HUES48 (cell line): Measurements from ENCODE around the gene TMEM18.

Experiments used
- H3K27ac ChIP-seq: one replicate; pipeline ENCODE4 v1.7.0; 2013; ENCODE audit warnings: low read depth, low read length, inconsistent platforms
- H3K27me3 ChIP-seq: 2 replicates; pipeline ENCODE4 v1.6.1; 2013; ENCODE audit warnings: mild to moderate bottlenecking, low read length; ENCODE audit not compliant: control insufficient read depth, insufficient read depth
- H3K36me3 ChIP-seq: 2 replicates; pipeline ENCODE4 v1.6.1; 2013; ENCODE audit warnings: low read length; ENCODE audit not compliant: control insufficient read depth, insufficient read depth
- H3K4me1 ChIP-seq: 2 replicates; pipeline ENCODE4 v1.6.1; 2013; ENCODE audit warnings: mild to moderate bottlenecking, low read length; ENCODE audit not compliant: control insufficient read depth, insufficient read depth
- H3K4me3 ChIP-seq: 2 replicates; pipeline ENCODE4 v1.5.1; 2013; ENCODE audit warnings: mild to moderate bottlenecking, low read depth, low read length
- H3K9ac ChIP-seq: 2 replicates; pipeline ENCODE4 v1.6.1; 2013; ENCODE audit warnings: mild to moderate bottlenecking, low read depth, low read length, moderate library complexity
- H3K9me3 ChIP-seq: 2 replicates; pipeline ENCODE4 v1.6.1; 2013; ENCODE audit warnings: low read length; ENCODE audit not compliant: control insufficient read depth, insufficient read depth

The TMEM18 gene

DNA sequence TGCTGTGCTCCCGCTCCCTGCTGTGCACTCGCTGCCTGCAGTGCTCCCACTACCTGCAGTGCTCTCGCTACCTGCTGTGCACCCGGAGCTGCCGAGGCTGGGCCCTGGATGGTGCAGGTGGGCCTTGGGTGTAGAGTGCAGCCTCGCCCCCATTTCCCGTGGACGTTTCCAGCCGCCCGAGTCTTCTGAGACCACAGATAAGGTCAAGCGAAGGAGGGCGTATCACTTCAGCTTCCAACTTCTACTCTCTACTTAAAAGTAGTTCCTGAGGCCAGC, 15.9 kb downstream of the TMEM18 start:
- Histone ChIP-seq H3K9me3 (peaks cover 15% of the 10 kb centered on the region), H3K4me1 (no peaks in the 10 kb centered on the region), H3K4me3 (no peak overlapping the region), H3K9ac (no peak overlapping the region), H3K27ac (no peak overlapping the region), H3K27me3 (no peaks in the 10 kb centered on the region; the same call in 1 of the 2 replicates), H3K36me3 (peaks cover 11% of the 10 kb centered on the region)

GRCh38 chr2:660586-661359, 16.4 kb downstream of the TMEM18 start:
- Histone ChIP-seq H3K36me3 (peaks cover 6% of the 10 kb centered on the region; the same call in 1 of the 2 replicates), H3K9ac (no peak overlapping the region), H3K9me3 (peaks cover 9% of the 10 kb centered on the region), H3K27ac (no peak overlapping the region), H3K27me3 (no peaks in the 10 kb centered on the region; the same call in 1 of the 2 replicates), H3K4me1 (no peaks in the 10 kb centered on the region), H3K4me3 (no peak overlapping the region)

DNA sequence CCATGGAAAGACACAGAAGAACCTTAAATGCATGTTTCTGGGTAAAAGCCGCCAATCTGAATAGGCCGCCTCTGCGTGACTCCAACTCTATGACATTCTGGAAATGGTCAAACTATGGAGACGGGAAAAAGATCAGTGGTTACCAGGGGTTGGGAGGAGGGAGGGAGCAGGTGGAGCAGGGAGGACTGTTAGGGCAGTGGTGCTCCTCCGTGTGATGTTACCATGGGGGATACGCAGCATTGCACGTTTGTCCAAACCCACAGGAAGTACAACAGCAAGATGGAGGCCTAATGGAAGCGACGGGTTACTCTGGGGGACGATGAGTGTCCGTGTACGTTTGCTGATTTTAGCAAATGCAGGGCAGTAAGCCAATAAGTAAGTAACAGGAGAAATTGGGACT, 17.2 kb downstream of the TMEM18 start:
- Histone ChIP-seq H3K27ac (no peak overlapping the region), H3K9me3 (0 out of 2 replicates have a peak, but pooled peaks cover 2% of the 10 kb centered on the region)

GRCh38 chr2:658426-658825, 18.8 kb downstream of the TMEM18 start:
- no peak overlapping the region for H3K9ac ChIP-seq
- no peaks in the 10 kb centered on the region for H3K9me3 ChIP-seq
- no peaks in the 10 kb centered on the region for H3K36me3 ChIP-seq
- no peak overlapping the region for H3K4me3 ChIP-seq
- H3K4me1 ChIP-seq, result no peaks in the 10 kb centered on the region
- H3K27me3 ChIP-seq, result no peaks in the 10 kb centered on the region; the same call in 1 of the 2 replicates
- no peak overlapping the region for H3K27ac ChIP-seq

More for the DNA sequence above, 17.2 kb downstream of the TMEM18 start:
- H3K4me3 ChIP-seq, result no peak overlapping the region
- H3K9ac ChIP-seq, result no peak overlapping the region
- H3K36me3 ChIP-seq, result 0 out of 2 replicates have a peak, but pooled peaks cover 5% of the 10 kb centered on the region
- H3K4me1 ChIP-seq, result no peaks in the 10 kb centered on the region
- H3K27me3 ChIP-seq, result no peaks in the 10 kb centered on the region; the same call in 1 of the 2 replicates

GRCh38 chr2:657766-658165, 19.4 kb downstream of the TMEM18 start:
- Histone ChIP-seq H3K9ac (no peak overlapping the region), H3K27ac (no peak overlapping the region), H3K4me3 (no peak overlapping the region), H3K36me3 (no peaks in the 10 kb centered on the region), H3K27me3 (no peaks in the 10 kb centered on the region; the same call in 1 of the 2 replicates), H3K4me1 (no peaks in the 10 kb centered on the region), H3K9me3 (no peaks in the 10 kb centered on the region)

DNA sequence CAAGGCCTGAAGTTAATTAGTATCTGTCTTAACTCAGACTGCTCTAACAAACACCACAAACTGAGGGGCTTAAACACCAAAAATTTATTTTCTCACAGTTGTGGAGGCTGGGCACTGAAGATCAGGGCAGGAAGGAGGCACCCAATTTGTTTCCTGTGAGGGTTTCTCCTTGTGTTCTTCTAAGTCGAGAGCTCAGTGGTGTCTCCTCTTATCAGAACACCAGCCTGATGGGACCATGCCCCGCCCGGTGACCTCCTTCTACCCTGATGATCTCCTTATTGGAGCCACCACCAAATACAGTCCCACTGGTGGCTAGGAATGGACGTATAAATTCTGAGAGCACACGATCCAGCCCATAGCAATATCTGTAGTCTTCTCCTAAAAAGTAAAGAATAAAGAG, 20.5 kb downstream of the TMEM18 start:
- H3K27ac ChIP-seq, result no peak overlapping the region
- no peak overlapping the region for H3K9ac ChIP-seq
- H3K4me3 ChIP-seq, result no peak overlapping the region
- no peaks in the 10 kb centered on the region; the same call in 1 of the 2 replicates for H3K27me3 ChIP-seq
- no peaks in the 10 kb centered on the region for H3K36me3 ChIP-seq
- no peaks in the 10 kb centered on the region for H3K9me3 ChIP-seq
- H3K4me1 ChIP-seq, result no peaks in the 10 kb centered on the region

DNA sequence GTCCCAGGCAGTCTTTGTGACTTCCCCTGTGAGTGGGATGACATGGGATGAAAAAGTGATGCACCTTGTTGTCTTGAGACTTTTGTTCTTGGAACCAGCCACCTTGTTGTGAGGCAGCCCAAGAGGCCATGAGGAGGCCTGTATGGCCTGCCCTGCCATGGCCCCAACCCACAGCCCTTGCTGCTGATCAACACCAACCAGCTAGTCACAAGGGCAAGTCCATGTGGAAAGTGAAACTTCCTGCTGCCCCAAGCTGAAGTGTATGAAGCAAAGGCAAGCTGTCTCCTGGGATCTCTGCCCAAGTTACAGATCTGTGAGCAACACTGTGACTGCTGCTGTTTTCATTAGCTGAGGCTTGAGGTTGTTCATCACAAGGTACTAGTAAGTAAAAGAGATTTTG, 21.6 kb downstream of the TMEM18 start:
- Histone ChIP-seq H3K4me1 (no peaks in the 10 kb centered on the region), H3K9ac (no peak overlapping the region), H3K36me3 (no peaks in the 10 kb centered on the region), H3K27ac (no peak overlapping the region), H3K27me3 (no peaks in the 10 kb centered on the region; the same call in 1 of the 2 replicates), H3K9me3 (no peaks in the 10 kb centered on the region), H3K4me3 (no peak overlapping the region)

DNA sequence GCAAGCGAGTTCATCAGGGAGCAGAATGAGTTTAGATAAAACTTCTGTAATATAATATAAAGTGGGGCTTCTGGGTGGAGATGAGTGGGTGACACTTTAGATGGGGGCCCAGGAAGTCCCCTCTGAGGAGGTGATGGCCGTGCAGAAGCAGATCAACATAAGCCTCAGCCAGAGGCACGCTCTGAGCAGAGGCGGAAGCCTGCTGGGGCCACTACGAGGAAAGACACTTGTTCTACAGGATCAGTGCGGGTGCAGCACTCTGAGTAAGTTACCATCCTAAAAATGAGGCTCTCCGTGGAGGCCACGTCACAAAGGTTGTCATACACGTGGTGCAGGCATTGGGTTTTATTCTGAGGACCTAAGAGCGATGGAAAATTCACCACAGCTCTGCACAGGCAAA, 22.3 kb downstream of the TMEM18 start:
- Histone ChIP-seq H3K4me1 (no peaks in the 10 kb centered on the region), H3K9me3 (no peaks in the 10 kb centered on the region), H3K9ac (no peak overlapping the region), H3K27ac (no peak overlapping the region), H3K27me3 (no peaks in the 10 kb centered on the region; the same call in 1 of the 2 replicates), H3K4me3 (no peak overlapping the region), H3K36me3 (no peaks in the 10 kb centered on the region)

DNA sequence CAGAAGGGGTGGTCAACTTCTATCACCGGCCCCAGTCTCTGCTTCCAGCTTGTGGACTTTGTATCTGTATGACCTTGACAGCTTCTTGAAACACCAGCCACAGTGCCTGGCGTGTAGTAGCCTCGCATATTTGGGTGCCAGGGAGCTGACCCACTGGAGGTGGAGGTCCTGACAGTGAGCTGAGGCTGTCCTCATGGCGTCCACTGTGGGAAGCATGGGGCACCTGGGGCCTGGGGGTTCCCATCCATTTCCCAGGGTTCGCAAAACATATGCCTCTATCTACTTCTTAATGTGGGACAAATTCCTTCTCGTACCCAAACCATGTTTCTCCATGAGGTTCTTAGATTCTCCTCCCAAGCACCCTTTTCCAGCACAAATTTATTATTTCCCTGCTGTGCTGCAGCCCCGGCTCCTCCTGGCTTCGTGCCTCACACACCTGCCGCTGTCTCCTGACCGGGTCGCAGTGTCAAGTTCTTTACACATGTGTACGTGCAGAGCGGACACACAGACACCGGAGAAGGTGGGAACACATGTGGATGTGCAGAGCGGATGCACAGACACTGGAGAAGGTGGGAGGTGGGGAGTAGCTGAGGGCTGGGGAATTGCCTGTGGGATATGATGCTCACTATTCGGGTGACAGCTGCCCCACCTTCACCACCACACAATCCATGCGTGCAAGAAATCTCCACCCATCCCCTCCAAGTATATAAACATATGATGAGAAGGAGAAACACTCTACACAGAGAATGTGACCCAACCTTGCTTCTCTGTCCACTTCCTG, 23.4 kb downstream of the TMEM18 start:
- Histone ChIP-seq H3K9me3 (no peaks in the 10 kb centered on the region), H3K36me3 (no peaks in the 10 kb centered on the region), H3K9ac (no peak overlapping the region), H3K27me3 (no peaks in the 10 kb centered on the region; the same call in 1 of the 2 replicates), H3K4me1 (no peaks in the 10 kb centered on the region), H3K4me3 (no peak overlapping the region), H3K27ac (no peak overlapping the region)

DNA sequence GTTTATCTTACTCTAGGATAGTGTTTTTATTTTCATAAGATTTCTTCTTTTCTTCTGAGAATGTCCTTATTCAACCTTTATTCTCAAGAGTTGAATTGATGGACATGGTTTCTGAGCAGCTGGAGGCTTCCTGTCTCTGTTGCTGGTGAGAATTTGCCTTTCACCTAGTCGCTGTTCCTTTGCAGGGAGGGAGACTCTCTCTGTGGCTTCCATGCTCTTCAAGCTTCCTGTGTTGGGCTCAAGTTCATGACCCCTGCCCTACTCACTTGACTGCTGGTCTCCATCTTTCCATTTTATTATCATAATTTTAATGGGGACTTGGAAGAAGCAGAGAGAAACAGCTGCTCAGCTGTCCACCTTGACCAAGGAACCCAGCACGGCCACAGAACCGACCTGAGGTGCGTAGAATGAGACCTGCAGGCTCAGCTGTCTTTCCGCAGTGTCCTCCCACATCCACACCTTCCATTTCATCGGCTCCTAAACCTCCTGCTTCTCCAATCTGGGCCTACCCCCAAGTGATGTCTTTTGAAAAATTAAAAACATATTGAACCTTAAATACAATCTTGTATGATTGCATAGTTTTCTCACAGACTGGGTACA, 24.2 kb downstream of the TMEM18 start:
- Histone ChIP-seq H3K27me3 (no peaks in the 10 kb centered on the region; the same call in 1 of the 2 replicates), H3K27ac (no peak overlapping the region), H3K9me3 (no peaks in the 10 kb centered on the region), H3K9ac (no peak overlapping the region), H3K36me3 (no peaks in the 10 kb centered on the region), H3K4me1 (no peaks in the 10 kb centered on the region), H3K4me3 (no peak overlapping the region)

GRCh38 chr2:651951-652373, 25.2 kb downstream of the TMEM18 start:
- H3K27me3 ChIP-seq, result no peaks in the 10 kb centered on the region; the same call in 1 of the 2 replicates

More at GRCh38 chr2:651951-652373, 25.2 kb downstream of the TMEM18 start:
- Histone ChIP-seq H3K9ac (no peak overlapping the region), H3K9me3 (no peaks in the 10 kb centered on the region), H3K27ac (no peak overlapping the region), H3K4me1 (no peaks in the 10 kb centered on the region), H3K4me3 (no peak overlapping the region), H3K36me3 (no peaks in the 10 kb centered on the region)
